ENCODE results near the gene P2RX3.

The P2RX3 gene

GRCh38 chr11:57421066-57421465, 82.9 kb downstream of the P2RX3 start:
- DNase-seq (ENCODE audit: low read depth): no peak
- H3K4me3 ChIP-seq (ENCODE audit: low read depth, low read length): no peak overlapping the region
- no peak for TF ChIP-seq CTCF (IDR thresholded peaks at IDR 0.05; ENCODE audit: insufficient read depth, low read depth, low read length, missing control alignments)

GRCh38 chr11:57421805-57422204, 83.7 kb downstream of the P2RX3 start:
- no peak for DNase-seq (ENCODE audit: low read depth)
- H3K4me3 ChIP-seq (ENCODE audit: low read depth, low read length): no peak overlapping the region
- no peak for TF ChIP-seq CTCF (IDR thresholded peaks at IDR 0.05; ENCODE audit: insufficient read depth, low read depth, low read length, missing control alignments)

All from GM12865 (cell line).